H1 (cell line): ENCODE results near the gene GNAT2.

ENCODE experiments used
- CHD1 ChIP-seq: IDR thresholded peaks from 2 replicates; pipeline ENCODE4 v1.6.1; 2012; ENCODE audit warnings: low read depth, low read length, improper control_type of control experiment
- CTCF ChIP-seq, 3 experiments: IDR thresholded peaks; 1 replicate in 2 of 3; 2 replicates in 1 of 3; pipeline versions ENCODE4 v1.5.1 to v1.6.1; 2011; ENCODE audit warnings: low read length in 3 of 3, mild to moderate bottlenecking in 3 of 3, inconsistent platforms in 2 of 3, low read depth in 1 of 3, moderate library complexity in 1 of 3; ENCODE audit not compliant: insufficient read depth in 1 of 3; ENCODE audit errors: control extremely low read depth in 1 of 3
- HDAC2 ChIP-seq, 2 experiments: fragments of 300-600 bp in 1 of 2; sonication (generic) in 1 of 2; IDR thresholded peaks; 2 replicates each; pipeline ENCODE4 v1.6.1; 2011 to 2012; ENCODE audit warnings: low read depth in 2 of 2, low read length in 2 of 2, mild to moderate bottlenecking in 2 of 2, moderate library complexity in 2 of 2, borderline replicate concordance in 1 of 2, inconsistent platforms in 1 of 2
- JUN ChIP-seq: IDR thresholded peaks from 2 replicates; pipeline ENCODE4 v1.6.1; 2011; ENCODE audit warnings: low read depth, mild to moderate bottlenecking, improper control_type of control experiment, low read length
- KDM1A ChIP-seq: fragments of 200-600, 300-600 bp; sonication (generic); IDR thresholded peaks from 2 replicates; pipeline ENCODE4 v1.7.1; 2016; ENCODE audit warnings: mild to moderate bottlenecking, low read length, borderline replicate concordance
- MAFK ChIP-seq: IDR thresholded peaks from 2 replicates; pipeline ENCODE4 v1.6.1; 2012; ENCODE audit warnings: low read depth, mild to moderate bottlenecking, improper control_type of control experiment, low read length
- POLR2AphosphoS5 ChIP-seq: IDR thresholded peaks from 2 replicates; pipeline ENCODE4 v1.6.1; 2011; ENCODE audit warnings: low read depth, low read length
- RAD21 ChIP-seq, 2 experiments: IDR thresholded peaks in 1 of 2; conservative IDR thresholded peaks in 1 of 2; 2 replicates each; pipeline ENCODE4 v1.6.1; 2011; ENCODE audit warnings: low read depth in 2 of 2, low read length in 2 of 2, improper control_type of control experiment in 1 of 2, inconsistent platforms in 1 of 2, mild to moderate bottlenecking in 1 of 2, moderate library complexity in 1 of 2
- RFX5 ChIP-seq: IDR thresholded peaks from 2 replicates; pipeline ENCODE4 v1.6.1; 2011; ENCODE audit warnings: low read depth, low read length, improper control_type of control experiment, borderline replicate concordance
- TEAD4 ChIP-seq: IDR thresholded peaks from 2 replicates; pipeline ENCODE4 v1.6.1; 2012; ENCODE audit warnings: low read depth, low read length, inconsistent platforms, mixed read lengths
- USF2 ChIP-seq: IDR thresholded peaks from 2 replicates; pipeline ENCODE4 v1.6.1; 2011; ENCODE audit warnings: low read length, improper control_type of control experiment
- ZNF274 ChIP-seq: IDR thresholded peaks from 2 replicates; pipeline ENCODE4 v1.7.0; 2012; ENCODE audit warnings: low read length, borderline replicate concordance; ENCODE audit errors: extremely low read depth

DNA sequence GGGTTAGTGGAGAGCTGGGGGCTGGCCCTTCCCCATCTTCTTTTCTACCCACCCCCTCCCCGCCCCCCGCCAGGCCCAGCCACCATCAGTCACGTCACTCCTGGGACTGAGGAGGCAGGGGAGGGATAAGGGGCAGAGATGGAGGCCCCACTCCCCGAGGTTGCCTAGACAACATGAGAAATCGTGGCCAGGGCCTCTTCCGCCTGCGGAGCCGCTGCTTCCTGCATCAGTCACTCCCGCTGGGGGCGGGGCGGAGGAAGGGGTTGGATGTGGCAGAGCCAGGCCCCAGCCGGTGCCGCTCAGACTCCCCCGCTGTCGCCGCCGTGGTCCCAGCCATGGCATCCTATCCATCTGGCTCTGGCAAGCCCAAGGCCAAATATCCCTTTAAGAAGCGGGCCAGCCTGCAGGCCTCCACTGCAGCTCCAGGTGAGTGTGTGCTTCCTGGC is 1.4 kb upstream of the GNAT2 start:
- TF ChIP-seq CTCF (IDR thresholded peaks at IDR 0.05; ENCODE audit: control extremely low read depth in 1 of 3, insufficient read depth in 1 of 3, low read depth in 1 of 3, low read length in 3 of 3) (no peak), CHD1 (no peak), USF2 (no peak), RAD21 (IDR thresholded peaks at IDR 0.05 in 1 of 2, conservative IDR thresholded peaks at IDR 0.05 in 1 of 2; ENCODE audit: low read depth in 2 of 2, low read length in 2 of 2) (no peak), MAFK (no peak), POLR2AphosphoS5 (no peak), HDAC2 (IDR thresholded peaks at IDR 0.05; ENCODE audit: borderline replicate concordance in 1 of 2, low read depth in 2 of 2, low read length in 2 of 2) (no peak), KDM1A (no peak), RFX5 (no peak), JUN (no peak), TEAD4 (no peak), ZNF274 (no peak)
